GM19328 (cell line): ENCODE measurements around the gene MRPS33.
"Not testable (repeated sequence)": the region's sequence is repeated elsewhere in the genome, so short reads cannot be mapped to it uniquely, and the experiment has no call there.

Source experiments
- ATAC-seq: cut with Tn5 transposase; IDR thresholded peaks from one replicate; pipeline ENCODE4 v1.9.1; 2021; ENCODE audit warnings: mild to moderate bottlenecking, moderate library complexity; ENCODE audit not compliant: unreplicated experiment

MRPS33 gene

GRCh38 chr7:141014524-141015395 lies at the start of gene MRPS33:
Gene MRPS33, minus strand, starts transcription at chr7:141014952. Its CDS starts 4,319 bp downstream, at chr7:141010633.
- peak; percentile 99 for ATAC-seq

DNA sequence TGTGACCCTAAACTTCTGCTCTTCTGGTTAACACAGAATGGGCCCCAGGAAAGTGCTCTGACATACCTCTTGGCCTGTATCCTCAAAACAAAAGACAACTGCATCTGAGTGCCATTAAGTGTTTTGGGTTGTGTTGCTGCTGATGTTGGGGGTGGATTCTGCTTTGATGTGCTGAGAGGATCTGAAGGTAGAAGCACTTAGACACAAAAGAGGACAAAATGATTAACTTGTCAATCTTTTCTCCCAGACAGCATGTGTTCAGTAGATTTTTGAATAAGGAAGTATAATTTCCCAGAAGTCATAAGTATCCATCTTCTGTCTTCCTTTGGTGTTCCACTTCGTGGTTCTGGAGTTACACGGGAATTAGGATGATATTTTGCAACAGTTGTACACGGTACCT lies 43.0 kb upstream of the MRPS33 start:
- no peak for ATAC-seq

DNA sequence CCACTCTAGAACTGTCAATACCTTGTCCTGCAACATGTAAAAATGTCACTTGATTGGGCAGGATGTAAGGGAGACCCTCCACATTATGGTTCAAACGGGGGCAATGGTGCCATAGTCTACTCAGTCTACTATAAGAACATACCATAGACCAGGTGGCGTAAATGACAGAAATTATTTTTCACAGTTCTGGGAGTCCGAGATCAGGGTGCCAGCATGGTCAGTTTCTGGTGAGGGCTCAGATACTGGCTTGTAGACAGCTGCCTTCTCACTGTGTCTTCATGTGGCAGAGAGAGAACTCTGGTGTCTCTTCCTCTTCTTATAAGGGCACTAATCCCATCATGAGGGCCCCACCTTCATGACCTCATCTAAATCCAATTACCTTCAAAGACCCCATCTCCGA lies 40.4 kb upstream of the MRPS33 start:
- no peak for ATAC-seq

DNA sequence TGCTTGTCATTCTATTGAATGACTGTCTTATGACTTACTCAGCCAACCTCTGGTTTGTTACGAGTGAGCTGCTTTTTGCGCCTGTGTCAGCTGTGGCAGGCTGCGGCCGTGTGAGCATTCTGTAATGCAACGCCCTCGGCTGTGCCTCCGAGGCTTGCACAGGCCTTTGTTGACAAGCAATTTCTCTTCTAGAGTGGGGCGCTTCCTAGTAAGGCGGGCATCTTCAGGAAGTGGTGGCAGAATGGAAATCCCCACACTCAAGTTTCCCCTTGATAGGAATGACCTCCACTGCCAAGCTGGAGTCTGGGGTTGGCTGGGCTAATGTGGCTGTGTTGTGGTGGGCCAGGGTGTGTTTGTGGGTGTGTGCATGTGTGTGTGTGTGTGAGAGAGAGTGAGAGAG lies 38.9 kb upstream of the MRPS33 start:
- ATAC-seq = no peak

DNA sequence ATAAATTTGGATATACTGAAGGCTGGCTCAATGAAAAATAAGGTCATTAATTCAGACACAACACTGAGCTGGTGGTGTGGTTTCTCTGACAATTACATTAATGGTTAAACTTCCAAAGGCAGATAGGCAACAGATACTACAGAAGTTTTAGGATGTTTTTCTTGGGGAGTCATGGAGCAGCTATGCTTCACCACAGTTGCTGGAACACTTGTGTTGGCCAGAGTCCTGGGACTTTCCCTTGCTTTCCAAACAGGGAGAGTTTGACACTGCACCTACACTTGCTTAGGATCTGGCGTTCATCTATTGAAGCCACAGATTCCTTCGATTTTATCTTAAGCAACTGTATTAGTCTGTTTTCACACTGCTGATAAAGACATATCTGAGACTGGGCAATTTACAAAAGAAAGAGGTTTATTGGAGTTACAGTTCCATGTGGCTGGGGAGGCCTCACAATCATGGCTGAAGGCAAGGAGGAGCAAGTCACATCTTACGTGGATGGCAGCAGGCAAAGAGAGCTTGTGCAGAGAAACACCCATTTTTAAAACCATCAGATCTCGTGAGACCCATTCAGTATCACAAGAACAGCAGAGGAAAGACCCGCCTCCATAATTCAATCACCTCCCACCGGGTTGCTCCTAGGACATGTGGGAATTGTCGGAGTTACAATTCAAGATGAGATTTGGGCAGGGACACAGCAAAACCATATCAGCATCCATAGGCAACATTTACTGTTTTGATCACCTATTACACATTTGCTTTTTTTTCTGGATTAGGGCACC lies 31.3 kb upstream of the MRPS33 start:
- no peak for ATAC-seq

GRCh38 chr7:141045126-141045841 lies 30.5 kb upstream of the MRPS33 start:
- no peak for ATAC-seq

GRCh38 chr7:141043616-141044015 lies 28.9 kb upstream of the MRPS33 start:
- no peak for ATAC-seq

DNA sequence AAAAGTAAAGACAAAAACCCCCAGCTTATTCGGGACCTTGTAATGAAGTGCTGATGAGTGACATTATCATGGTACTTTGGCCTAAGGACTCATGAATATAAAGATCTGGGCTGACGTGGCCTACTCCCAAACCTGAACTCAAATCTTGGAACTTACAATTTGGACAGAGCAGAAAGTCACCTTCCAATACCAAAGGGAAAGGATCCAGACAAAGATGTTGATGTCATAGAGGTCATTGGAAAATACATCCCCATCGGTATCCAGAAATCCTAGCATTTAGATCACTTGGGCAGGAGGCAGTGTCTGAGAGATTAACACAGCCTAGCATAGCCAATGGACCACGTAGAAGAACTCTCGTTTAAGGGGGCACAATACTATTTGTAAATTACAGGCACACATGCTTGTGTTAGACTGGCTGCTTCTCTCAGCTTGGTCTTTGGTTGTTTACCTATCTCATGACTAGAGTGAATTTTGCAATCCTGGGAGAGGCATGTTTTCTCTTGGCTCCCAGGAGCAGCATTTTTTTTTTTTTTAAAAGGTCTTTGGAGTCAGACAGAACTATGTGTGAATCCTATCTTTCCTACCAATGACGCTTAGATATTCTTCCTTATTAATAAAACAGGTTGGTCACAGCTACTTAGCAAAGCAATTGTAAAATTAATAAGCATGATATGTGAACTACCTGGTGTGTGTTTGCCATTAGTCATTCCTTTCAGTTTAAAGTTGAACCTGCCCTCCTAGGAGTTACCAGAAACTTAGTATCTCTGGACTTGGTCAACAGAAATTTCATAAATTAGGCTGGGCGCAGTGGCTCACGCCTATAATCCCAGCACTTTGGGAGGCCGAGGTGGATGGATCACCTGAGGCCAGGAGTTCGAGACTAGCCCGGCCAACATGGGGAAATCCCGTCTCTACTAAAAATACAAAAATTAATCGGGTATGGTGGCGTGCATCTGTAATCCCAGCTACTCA lies 27.8 kb upstream of the MRPS33 start:
- ATAC-seq = no peak

DNA sequence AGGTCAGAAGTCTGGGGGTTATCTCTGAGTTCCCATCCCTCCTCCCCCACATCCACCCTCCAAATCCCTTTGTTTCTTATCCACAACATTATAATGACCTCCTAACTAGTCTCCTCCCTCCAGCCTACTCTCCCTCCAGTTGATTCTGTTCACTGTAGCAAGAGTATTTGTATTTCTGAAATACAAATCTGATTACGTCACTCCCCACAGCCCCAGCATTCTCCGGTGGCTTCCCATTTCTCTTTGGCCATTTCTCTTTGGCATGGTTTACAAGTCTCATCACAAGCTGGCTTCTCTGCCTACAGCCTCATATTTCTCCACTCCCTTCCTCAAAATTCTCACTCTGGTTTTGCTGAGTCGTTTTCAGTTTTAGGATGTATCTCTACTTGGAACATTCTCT lies 24.6 kb upstream of the MRPS33 start:
- ATAC-seq = no peak

- ATAC-seq = not testable (repeated sequence)
Observed at GRCh38 chr7:141038100-141038499, 23.3 kb upstream of the MRPS33 start.

GRCh38 chr7:141032539-141033323 lies 18.0 kb upstream of the MRPS33 start:
- ATAC-seq = not testable (repeated sequence)

DNA sequence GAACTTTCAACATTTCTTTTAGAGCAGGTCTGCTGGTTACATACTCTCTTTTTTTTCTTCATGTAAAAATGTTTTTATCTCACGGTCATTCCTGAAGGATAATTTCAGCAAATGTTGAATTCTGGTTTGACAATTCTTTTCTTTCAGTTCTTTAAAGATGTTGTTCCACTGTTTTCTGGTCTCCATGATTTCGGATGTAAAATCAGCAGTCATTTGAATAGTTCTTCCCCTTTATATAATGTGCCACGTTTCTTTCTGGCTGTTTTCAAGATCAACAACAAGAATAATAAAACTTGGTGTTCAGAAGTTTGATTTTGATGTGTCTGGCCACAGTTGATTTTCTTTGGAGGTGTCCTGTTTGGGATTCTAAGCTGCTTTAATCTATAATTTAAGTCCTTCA lies 14.0 kb upstream of the MRPS33 start:
- ATAC-seq = no peak

DNA sequence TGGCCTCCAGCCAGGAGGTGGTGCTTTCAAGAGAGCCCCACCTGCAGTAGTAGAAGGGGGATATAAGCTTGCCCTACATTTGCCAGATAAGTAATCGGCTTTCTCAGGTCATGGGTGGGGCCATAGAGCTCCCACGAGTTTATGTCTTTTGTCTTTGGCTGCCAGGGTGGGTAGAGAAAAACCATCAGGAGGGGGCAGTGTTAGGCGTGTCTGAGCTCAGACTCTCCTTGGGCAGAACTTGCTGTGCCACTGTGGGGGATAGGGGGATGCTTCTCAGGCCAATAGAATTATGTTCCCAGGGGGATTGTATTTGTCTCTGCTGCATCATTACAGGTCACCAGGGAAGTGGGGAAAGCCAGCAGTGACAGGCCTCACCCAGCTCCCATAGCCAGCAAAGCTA lies 12.3 kb upstream of the MRPS33 start:
- no peak for ATAC-seq

DNA sequence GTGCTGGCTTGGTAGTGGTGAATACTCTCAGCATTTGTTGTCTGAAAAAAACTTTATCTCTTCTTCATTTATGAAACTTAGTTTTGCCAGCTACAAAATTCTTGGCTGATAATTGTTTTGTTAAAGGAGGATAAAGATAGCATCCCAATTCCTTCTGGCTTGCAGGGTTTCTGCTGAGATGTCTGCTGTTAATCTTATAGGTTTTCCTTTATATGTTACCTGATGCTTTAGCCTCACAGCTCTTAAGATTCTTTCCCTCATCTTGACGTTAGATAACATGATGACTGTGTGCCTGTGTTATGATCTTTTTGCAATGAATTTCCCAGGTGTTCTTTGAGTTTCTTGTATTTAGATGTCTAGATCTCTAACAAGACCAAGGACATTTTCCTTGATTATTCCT lies 9.9 kb upstream of the MRPS33 start:
- ATAC-seq = no peak

DNA sequence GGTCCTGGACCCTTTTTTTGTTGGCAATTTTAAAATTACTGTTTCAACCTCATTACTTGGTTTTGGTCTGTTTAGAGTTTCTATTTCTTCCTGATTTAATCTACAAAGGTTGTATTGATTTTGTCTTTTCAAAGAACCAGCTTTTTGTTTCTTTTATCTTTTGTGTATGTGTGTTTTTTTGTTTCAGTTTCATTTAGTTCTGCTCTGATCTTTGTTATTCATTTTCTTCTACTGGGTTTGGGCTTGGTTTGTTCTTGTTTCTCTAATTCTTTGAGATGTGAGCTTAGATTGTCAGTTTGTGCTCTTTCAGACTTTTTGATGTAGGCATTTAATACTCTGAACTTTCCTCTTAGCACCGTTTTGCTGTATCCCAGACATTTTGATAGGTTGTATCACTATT lies 8.5 kb upstream of the MRPS33 start:
- no peak for ATAC-seq

GRCh38 chr7:141017555-141017954 lies 2.8 kb upstream of the MRPS33 start:
- ATAC-seq = no peak

DNA sequence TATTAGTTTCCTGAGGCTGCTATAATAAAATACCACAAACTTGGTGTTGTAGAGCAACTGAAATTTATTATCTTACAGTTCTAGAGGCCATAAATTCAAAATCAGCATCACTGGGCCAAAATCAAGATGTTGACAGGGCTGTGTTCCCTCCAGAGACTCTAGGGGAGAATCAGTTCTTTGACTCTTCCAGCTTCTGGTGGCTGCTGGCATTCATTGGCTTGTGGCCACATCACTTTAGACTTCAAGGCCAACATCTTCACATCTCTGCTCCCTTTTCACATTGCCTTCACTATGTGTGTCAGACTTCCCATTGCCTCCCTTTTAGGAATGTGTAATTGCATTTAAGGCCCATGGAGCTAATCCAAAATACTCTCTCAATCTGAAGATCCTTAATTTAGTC lies 1.6 kb upstream of the MRPS33 start:
- no peak for ATAC-seq

- ATAC-seq = peak; percentile 5
Observed at GRCh38 chr7:141014125-141014523, 628 bp downstream of the MRPS33 start.

- ATAC-seq = no peak
Observed at GRCh38 chr7:141013345-141013715, 1.4 kb downstream of the MRPS33 start.
